Measurements from ENCODE around the gene SEPTIN7. TPM values are rescaled to one million over a fixed set of nuclear protein-coding genes. Genes with fewer than 3 reads are reported as not detected.
A peak's percentile ranks its signal among the peaks of the same experiment; 100 is the strongest.

SEPTIN7 gene
- total RNA-seq, 2 donors from 2014 or later = 220 to 231 TPM

- Mint-ChIP-seq H3K36me3 (ENCODE audit: low read depth) (no peaks in the 10 kb centered on the region), H3K9me3 (no peaks in the 10 kb centered on the region), H3K4me1 (no peaks in the 10 kb centered on the region), H3K4me3 (no peak overlapping the region), H3K27me3 (no peaks in the 10 kb centered on the region), H3K27ac (no peak overlapping the region)
- no peak for ATAC-seq (replicated peaks)
Measured at GRCh38 chr7:35776686-35777085, 24.2 kb upstream of the SEPTIN7 start.

- no peak for ATAC-seq (replicated peaks)
- H3K27me3 Mint-ChIP-seq = no peaks in the 10 kb centered on the region
- no peak overlapping the region for H3K27ac Mint-ChIP-seq
- H3K4me3 Mint-ChIP-seq = no peak overlapping the region
- H3K9me3 Mint-ChIP-seq = no peaks in the 10 kb centered on the region
- no peaks in the 10 kb centered on the region for H3K36me3 Mint-ChIP-seq (ENCODE audit: low read depth)
- H3K4me1 Mint-ChIP-seq = no peaks in the 10 kb centered on the region
Measured at GRCh38 chr7:35777121-35777520, 23.7 kb upstream of the SEPTIN7 start.

GRCh38 chr7:35780070-35780469 lies 20.8 kb upstream of the SEPTIN7 start:
- no peaks in the 10 kb centered on the region for H3K9me3 Mint-ChIP-seq
- no peaks in the 10 kb centered on the region for H3K27me3 Mint-ChIP-seq
- H3K4me1 Mint-ChIP-seq = no peaks in the 10 kb centered on the region
- H3K4me3 Mint-ChIP-seq = no peak overlapping the region
- no peaks in the 10 kb centered on the region for H3K36me3 Mint-ChIP-seq (ENCODE audit: low read depth)
- no peak for ATAC-seq (replicated peaks)
- H3K27ac Mint-ChIP-seq = no peak overlapping the region

- Mint-ChIP-seq H3K27ac (no peak overlapping the region), H3K9me3 (no peaks in the 10 kb centered on the region), H3K4me1 (no peaks in the 10 kb centered on the region), H3K36me3 (ENCODE audit: low read depth) (no peaks in the 10 kb centered on the region), H3K4me3 (no peak overlapping the region), H3K27me3 (no peaks in the 10 kb centered on the region)
- ATAC-seq (replicated peaks) = no peak
Measured at GRCh38 chr7:35781200-35781701, 19.6 kb upstream of the SEPTIN7 start.

DNA sequence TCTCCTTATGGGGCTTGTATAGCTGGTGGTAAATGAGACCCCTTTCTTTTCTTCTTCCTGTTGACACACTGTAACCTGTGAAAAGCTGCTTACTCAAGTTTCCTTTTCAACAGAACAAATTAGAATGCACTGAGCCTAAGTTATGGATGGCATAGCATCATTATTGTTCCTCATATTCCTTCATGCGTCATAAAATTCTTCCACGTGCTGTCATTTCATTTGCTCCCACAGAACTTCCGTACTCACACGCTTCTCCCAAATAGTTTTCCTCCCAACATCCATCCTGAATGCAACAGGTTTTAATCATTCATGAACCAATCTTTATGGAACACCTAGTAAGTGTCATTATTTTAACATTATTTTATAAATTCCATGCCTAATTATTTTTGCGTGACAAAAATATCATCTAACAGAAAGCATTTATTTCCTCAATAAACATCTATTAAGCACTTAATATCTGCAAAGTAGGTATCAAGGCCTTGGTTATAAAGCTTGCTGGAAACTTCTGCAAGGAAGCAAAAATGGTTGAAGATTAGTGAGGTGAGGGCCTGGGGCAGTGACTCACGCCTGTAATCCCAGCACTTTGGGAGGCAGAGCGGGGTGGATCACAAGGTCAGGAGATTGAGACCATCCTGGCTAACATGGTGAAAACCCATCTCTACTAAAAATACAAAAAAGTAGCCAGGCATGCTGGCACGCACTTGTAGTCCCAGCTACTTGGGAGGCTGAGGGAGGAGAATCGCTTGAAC lies 18.9 kb upstream of the SEPTIN7 start:
- no peaks in the 10 kb centered on the region for H3K27me3 Mint-ChIP-seq
- H3K36me3 Mint-ChIP-seq (ENCODE audit: low read depth) = no peaks in the 10 kb centered on the region
- no peak overlapping the region for H3K4me3 Mint-ChIP-seq
- no peak for ATAC-seq (replicated peaks)
- H3K27ac Mint-ChIP-seq = no peak overlapping the region
- no peaks in the 10 kb centered on the region for H3K4me1 Mint-ChIP-seq
- no peaks in the 10 kb centered on the region for H3K9me3 Mint-ChIP-seq

- Mint-ChIP-seq H3K36me3 (ENCODE audit: low read depth) (no peaks in the 10 kb centered on the region), H3K4me3 (no peak overlapping the region), H3K9me3 (peaks cover 5% of the 10 kb centered on the region), H3K27me3 (no peaks in the 10 kb centered on the region), H3K27ac (no peak overlapping the region), H3K4me1 (no peaks in the 10 kb centered on the region)
- no peak for ATAC-seq (replicated peaks)
Measured at GRCh38 chr7:35784332-35784731, 16.5 kb upstream of the SEPTIN7 start.

DNA sequence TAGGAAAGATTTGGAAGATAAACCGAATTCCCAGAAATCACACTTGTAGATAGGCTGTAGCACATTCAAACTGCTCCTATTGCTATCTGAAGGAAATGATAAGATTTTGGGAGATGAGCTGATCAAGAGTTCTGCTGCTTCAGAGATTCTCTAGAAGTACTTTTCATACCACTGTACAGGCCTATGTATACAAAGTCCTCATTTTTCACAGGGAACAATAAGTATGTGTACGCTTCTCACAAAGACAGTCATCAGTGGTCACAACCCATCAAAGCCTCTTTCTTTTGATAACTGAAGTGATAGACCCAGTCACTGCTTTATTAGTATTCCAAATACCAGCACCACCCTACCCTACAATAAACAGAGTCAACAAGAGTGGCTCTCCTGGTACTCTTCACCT lies 15.6 kb upstream of the SEPTIN7 start:
- H3K27me3 Mint-ChIP-seq = no peaks in the 10 kb centered on the region
- H3K27ac Mint-ChIP-seq = no peak overlapping the region
- H3K9me3 Mint-ChIP-seq = peaks cover 5% of the 10 kb centered on the region
- no peak for ATAC-seq (replicated peaks)
- H3K4me1 Mint-ChIP-seq = no peaks in the 10 kb centered on the region
- H3K36me3 Mint-ChIP-seq (ENCODE audit: low read depth) = no peaks in the 10 kb centered on the region
- H3K4me3 Mint-ChIP-seq = no peak overlapping the region

GRCh38 chr7:35787925-35788324 lies 12.9 kb upstream of the SEPTIN7 start:
- Mint-ChIP-seq H3K36me3 (ENCODE audit: low read depth) (no peaks in the 10 kb centered on the region), H3K27ac (no peak overlapping the region), H3K9me3 (peaks cover 5% of the 10 kb centered on the region), H3K4me1 (no peaks in the 10 kb centered on the region), H3K27me3 (no peaks in the 10 kb centered on the region), H3K4me3 (no peak overlapping the region)
- ATAC-seq (replicated peaks) = no peak

GRCh38 chr7:35792472-35792871 lies 8.4 kb upstream of the SEPTIN7 start:
- Mint-ChIP-seq H3K9me3 (peaks cover 5% of the 10 kb centered on the region), H3K27me3 (no peaks in the 10 kb centered on the region), H3K4me3 (no peak overlapping the region), H3K27ac (no peak overlapping the region), H3K4me1 (no peaks in the 10 kb centered on the region), H3K36me3 (ENCODE audit: low read depth) (no peaks in the 10 kb centered on the region)
- no peak for ATAC-seq (replicated peaks)

- Mint-ChIP-seq H3K9me3 (peaks cover 5% of the 10 kb centered on the region), H3K27me3 (no peaks in the 10 kb centered on the region), H3K4me1 (no peaks in the 10 kb centered on the region), H3K4me3 (no peak overlapping the region), H3K36me3 (ENCODE audit: low read depth) (no peaks in the 10 kb centered on the region), H3K27ac (no peak overlapping the region)
- no peak for ATAC-seq (replicated peaks)
Measured at GRCh38 chr7:35792873-35793489, 7.9 kb upstream of the SEPTIN7 start.

DNA sequence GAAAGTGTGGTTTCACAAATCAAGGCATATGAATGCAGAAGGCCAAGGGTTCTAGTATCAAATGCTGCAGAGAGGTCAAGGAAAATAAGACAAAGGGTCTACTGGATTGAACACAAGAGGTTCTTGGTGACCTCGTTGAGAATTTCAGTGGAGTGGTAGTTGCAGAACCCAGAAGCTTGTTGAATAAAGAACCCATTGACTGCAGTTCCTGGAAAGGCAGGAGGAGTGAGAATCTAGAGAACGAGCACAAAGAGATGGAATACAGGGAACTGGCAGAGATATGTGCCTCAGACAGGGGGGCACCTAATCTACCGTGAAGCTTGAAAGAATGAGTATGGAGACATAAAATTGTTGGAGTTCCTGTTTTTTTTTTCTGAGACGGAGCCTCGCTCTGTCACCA lies 3.5 kb upstream of the SEPTIN7 start:
- Mint-ChIP-seq H3K27me3 (no peaks in the 10 kb centered on the region), H3K4me1 (peaks cover 6% of the 10 kb centered on the region), H3K9me3 (no peaks in the 10 kb centered on the region), H3K4me3 (no peak overlapping the region), H3K36me3 (ENCODE audit: low read depth) (peaks cover 8% of the 10 kb centered on the region), H3K27ac (no peak overlapping the region)
- no peak for ATAC-seq (replicated peaks)

DNA sequence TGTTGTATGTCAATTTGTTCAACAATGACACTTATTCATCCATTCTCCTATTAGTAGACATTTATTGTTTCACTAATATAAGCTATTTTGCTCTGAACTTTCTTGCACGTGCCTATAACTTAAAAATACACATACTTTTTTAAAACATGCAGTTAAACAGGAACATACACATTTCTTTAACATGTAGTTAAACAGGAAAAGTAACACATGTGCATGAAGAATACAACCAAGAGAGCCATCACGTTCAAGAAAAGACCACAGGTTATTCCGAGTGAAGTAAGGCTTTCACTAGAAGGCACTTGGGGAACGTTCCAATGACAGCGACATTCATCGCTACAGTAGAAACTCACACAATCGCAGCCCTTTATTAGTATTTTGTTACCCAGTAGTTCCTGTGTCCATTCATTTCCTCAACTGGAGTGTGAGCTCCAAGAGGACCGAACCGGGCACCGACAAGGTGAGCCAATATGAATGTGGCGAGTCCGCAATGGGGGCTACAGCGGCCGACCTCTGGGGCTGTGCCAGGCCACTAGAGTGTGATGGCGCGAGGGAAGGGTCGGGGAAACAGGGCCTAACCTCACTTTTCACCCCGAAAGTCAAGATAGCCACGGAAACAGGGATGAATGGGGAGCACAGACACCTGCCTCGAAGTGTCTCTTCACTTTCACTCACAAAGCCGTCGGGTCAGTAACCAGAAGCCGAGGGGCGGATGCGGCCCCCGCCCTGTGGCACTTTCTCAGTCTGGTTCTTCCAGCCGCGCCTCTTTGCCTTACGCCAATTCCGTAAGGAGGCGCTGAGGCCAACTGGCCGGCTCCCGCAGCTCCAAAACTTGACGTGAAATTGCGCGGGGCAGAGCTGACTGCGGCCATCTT lies 775 bp upstream of the SEPTIN7 start:
- peak; percentile 59 for ATAC-seq (replicated peaks)
- H3K4me1 Mint-ChIP-seq = peaks cover 23% of the 10 kb centered on the region
- H3K9me3 Mint-ChIP-seq = no peaks in the 10 kb centered on the region
- H3K4me3 Mint-ChIP-seq = peak overlapping the region; percentile 95
- no peaks in the 10 kb centered on the region for H3K27me3 Mint-ChIP-seq
- peaks cover 33% of the 10 kb centered on the region for H3K36me3 Mint-ChIP-seq (ENCODE audit: low read depth)
- peak overlapping the region; percentile 89 for H3K27ac Mint-ChIP-seq

DNA sequence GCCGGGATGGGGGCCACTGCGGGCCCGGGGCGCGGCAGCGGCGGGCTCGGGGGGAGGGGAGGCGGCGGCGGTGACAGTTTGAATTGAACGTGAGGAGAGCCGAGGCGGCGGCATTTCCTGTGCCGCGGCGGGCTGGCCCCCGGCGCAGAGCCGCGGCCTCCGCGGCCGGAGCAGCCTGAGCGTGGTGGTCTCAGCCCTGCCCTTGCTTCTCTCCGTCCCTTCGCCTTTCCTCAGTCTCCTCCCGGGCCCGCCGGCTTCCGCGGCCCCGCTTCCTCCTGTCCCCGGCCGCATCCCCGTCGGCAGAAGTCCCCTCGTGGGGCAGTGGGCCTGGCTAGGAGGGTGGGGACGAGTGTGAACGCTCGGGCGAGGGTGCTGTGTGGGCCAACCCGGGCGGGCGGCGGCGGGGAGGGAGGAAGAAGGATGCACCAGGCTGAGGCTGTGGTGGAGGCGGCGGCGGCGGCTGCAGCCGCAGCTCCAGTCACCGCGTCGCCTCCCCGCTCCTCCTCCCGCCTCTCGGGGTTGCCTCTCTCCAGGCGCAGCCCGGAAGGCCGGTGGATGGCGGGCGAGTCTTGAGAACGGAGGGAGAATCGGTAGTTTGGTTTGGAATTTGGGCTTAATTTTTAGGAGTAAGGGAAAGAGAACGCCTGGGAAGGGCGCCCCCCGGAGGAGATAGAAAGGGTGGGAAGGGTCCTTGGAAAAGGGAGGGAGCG lies 690 bp downstream of the SEPTIN7 start:
- peaks cover 42% of the 10 kb centered on the region for H3K36me3 Mint-ChIP-seq (ENCODE audit: low read depth)
- peak; percentile 38 for ATAC-seq (replicated peaks)
- H3K9me3 Mint-ChIP-seq = no peaks in the 10 kb centered on the region
- peak overlapping the region; percentile 95 for H3K4me3 Mint-ChIP-seq
- peak overlapping the region; percentile 89 for H3K27ac Mint-ChIP-seq
- no peaks in the 10 kb centered on the region for H3K27me3 Mint-ChIP-seq
- peaks cover 33% of the 10 kb centered on the region for H3K4me1 Mint-ChIP-seq

DNA sequence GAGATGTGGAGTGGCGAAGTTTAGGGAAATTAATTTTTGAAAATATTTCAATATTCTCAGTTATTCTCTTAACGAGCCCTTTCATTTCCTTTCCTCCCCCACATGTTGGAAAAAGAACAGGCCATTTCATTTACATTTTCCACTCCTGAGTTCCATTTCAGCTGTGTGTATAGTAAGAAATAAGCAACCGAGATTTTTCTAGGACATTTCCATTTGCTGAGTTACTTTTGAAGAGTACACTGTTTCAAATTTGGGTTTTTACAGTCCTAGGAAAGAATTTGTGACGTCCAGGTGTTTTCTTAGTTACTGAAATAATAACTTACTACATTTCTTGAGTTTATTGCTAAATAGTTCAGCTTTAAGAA lies 1.2 kb downstream of the SEPTIN7 start:
- peak overlapping the region; percentile 95 for H3K4me3 Mint-ChIP-seq
- H3K36me3 Mint-ChIP-seq (ENCODE audit: low read depth) = peaks cover 42% of the 10 kb centered on the region
- H3K27ac Mint-ChIP-seq = peak overlapping the region; percentile 89
- H3K9me3 Mint-ChIP-seq = no peaks in the 10 kb centered on the region
- ATAC-seq (replicated peaks) = no peak
- H3K27me3 Mint-ChIP-seq = no peaks in the 10 kb centered on the region
- peaks cover 34% of the 10 kb centered on the region for H3K4me1 Mint-ChIP-seq

Data from activated T-helper 17 cell treated with anti-CD3 and anti-CD28 coated beads, Interleukin-2, amount 50 U/mL, for 72 hours (primary cell).